ENCODE data around the gene BIRC6.
A peak's percentile ranks its signal among the peaks of the same experiment; 100 is the strongest.

Gene BIRC6

DNA sequence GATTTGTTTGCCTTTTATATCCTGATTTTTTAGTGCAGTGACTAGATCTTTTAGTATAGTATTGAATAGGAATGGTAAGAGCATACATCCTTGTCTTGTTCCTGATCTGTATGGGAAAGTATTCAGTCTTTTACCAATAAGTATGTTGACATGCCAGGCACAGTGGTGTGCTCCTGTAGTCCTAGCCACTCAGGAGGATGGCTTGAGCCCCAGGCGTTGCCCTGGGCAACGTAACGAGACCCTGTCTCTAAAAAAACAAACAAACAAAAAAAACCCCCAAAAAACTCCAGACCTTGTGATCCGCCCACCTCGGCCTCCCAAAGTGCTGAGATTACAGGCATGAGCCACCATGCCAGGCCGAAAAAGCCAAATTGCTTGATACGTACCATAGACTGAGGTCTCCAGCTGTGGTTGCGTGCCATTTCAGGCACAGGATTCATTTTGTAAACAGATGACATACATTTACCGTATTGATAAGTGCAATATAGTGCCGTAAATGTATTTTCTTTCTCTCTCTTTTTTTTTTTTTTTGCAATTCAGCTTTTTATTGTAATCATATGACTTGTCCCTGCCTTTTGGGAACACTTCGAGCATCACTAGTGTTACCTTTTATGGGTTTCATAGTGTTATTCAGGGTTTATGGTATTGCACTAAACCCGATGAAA lies 18.5 kb downstream of the BIRC6 start:
- DNase-seq = no peak

- DNase-seq = no peak
These were observed 19.9 kb downstream of the BIRC6 start for GRCh38 chr2:32376756-32377155.

DNA sequence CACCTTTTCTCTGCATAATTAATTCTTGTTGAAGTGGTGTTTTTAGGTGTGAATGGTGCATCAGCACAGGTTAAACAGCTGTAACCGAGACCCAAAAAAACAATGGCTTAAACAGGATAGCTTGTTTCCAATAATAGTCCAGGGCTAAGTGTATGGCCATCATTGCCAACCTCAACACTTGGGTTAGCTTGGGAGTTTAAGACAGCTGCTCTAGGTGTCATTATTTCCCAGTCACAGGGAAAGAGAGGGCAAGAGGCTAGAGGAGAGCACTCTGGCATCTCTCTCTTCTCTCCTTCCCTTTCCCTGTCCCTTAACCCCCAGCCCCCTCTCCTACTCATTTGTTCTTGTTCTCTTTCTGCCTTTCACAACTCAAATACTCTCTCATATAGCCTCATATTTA lies 21.1 kb downstream of the BIRC6 start:
- no peak for DNase-seq

DNA sequence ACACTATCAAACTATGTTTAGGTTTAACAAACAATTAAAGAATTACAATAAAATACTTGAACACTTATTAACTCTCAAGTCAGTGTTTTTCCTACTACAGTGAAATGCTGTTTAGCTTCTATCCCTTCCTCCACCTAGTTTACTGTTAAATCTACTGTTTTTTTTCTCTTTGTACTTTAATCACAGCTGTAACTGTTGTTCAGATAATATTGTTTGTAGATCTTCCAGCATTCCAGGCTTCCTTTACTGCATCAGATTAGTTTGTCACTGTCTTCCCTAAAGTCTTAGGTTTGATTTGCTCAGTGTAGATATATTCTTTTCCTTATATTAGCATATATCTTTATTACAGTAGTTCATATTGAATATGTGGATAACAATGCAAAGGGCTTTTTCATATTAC lies 22.5 kb downstream of the BIRC6 start:
- no peak for DNase-seq

DNA sequence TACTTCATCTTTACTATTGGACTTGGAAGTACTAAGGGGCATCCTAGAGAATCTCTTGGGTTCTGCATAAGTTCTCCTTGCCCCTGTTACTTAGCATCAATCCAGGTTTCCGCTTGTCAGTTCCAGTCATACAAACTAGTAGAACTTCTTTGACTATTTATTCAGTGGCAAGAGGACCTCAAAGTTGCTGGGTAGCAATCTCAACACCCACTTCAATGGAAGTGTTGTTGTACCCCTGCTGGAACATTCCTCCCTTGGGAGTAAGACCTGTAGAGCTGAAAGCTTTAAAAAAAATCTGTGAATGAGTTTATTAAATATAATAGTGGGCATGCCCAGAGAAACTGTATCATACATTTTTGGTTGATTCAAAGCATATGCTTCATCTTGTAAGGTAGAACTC lies 27.0 kb downstream of the BIRC6 start:
- DNase-seq = no peak

GRCh38 chr2:32384529-32384928 lies 27.7 kb downstream of the BIRC6 start:
- no peak for DNase-seq

DNA sequence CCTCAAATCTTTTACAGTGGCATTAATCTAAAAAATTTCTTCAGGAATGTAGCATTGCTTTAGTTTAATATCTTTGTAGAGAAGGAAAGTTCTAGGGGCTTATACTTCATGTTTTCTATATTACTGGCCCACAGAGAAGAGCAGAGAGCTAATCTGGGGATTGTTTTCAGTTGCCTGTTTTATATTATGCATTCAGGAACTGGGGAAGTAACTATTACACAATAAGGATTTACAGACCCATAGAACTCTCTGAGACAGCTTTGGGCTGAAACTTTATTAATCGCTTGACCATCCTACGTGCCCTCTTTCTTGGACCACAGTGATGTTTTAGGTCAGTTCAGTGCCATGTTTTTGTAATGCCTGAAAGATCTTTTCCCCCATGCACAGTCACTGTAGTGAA lies 29.9 kb downstream of the BIRC6 start:
- no peak for DNase-seq

GRCh38 chr2:32399221-32399620 lies 42.4 kb downstream of the BIRC6 start:
- DNase-seq = no peak

DNA sequence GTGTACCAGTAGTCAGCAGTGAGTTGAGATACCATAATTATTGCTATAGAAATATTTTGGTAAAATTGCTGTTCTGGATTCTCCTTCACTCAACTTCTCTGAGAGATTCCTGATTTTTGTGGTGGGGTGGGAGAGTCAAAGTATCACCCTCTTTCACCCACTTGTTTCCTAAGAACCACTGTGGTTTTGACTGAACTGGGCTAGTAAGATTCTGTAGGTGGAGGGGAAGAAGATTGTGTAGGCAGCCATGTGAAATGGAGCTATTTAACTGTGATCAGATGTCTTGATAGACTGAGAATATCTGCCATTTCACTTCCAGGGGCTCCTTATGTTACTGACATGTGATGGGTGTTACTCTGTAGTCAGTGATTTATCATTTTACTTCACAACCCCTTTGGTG lies 45.3 kb downstream of the BIRC6 start:
- no peak for DNase-seq

DNA sequence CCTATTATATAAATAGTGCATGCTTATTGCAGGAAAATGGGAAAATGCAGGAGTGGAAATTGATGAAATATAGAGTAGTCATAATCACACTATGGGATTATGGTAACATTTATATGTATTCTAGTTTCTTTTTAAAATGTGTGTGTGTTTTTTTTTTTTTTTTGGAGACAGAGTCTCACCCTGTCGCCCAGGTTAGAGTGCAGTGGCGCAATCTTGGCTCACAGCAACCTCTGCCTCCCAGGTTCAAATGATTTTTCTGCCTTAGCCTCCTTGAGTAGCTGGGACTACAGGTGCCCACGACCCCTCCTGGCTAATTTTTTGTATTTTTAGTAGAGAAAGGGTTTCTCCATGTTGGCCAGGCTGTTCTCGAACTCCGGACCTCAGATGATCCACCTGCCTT lies 47.0 kb downstream of the BIRC6 start:
- DNase-seq = no peak

GRCh38 chr2:32404691-32405090 lies 47.9 kb downstream of the BIRC6 start:
- DNase-seq = no peak

DNA sequence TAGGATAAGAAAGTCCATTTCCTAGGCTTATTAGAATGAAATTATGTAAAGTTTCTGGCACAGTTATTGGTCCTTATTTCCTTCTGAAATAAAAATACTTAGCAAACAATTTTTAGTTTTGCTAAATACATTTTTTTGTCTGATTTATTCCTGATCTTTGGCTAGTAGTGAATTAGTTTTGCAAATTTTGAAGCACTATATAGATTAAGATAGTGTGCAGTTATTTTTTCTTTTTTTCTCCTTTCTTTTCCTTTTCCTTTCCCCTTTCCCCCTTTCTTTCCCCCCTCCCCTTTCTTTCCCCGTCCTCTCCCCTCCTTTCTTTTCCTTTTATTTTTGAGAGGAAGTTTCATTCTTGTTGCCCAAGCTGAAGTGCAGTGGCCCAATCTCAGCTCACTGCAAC lies 59.7 kb downstream of the BIRC6 start:
- DNase-seq = no peak

DNA sequence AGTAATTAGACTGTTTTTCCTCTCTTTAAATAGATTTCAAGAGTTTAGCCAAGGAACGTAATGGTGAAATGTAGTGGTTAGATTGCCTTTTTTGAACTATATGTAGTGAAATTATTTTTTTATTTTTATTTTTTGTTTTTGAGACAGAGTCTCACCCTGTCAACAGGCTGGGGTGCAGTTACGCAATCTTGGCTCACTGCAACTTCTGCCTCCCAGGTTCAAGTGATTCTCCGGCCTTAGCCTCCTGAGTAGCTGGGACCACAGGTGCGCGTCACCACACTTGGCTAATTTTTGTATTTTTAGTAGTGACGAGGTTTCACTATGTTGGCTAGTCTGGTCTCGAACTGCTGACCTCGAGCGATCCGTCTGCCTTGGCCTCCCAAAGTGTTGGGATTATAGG lies 60.8 kb downstream of the BIRC6 start:
- no peak for DNase-seq

DNA sequence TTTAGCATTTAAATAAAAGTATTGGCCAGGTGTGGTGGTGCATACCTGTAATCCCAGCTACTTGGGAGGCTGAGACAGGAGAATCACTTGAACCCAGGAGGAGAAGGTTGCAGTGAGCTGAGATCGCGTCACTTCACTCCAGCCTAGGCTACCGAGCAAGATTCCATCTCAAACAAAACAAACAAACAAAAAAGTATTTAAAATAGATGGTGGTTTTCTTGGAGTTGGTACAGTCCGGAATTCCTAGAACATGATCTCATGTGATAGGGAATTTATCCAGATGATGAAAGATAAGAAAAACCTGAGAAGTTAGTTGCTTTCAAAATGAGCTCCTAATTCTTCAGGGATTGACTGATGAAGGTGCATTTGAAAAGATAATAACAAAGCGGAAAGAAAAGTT lies 62.0 kb downstream of the BIRC6 start:
- DNase-seq = no peak

DNA sequence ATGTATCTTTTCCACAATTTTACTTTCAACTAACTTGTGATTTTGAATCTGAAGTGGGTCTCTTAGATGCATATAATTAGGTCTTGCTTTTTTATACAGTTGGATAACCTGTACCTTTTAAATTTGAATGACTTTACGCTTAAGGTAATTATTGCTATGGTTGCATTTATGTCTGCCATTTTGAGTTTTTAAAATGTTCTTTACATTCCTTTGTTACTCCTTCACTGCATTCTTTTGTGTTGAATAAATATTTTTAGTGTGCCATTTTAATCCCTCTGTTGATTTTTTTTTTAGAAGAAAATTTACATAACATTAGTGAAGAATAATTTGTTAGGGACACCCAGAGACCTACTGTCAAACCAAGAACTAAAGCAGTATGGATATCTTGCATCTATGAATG lies 65.3 kb downstream of the BIRC6 start:
- DNase-seq = no peak

DNA sequence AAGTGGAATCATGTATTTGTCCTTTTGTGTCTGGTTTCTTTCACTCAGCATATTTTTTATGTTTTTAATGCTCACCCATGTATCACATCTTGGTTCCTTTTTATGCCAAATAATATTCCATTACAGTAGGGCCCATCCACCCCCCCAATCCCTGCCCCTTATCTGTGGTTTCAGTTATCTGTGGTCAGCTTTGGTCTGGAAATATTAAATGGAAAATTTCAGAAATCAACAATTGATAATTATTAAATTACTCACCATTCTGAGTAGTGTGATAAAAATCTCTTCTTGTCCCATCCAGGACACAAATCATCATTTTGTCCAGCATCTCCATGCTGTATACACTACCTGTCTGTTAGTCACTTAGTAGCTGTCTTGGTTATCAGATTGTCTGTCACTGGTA lies 66.7 kb downstream of the BIRC6 start:
- DNase-seq = no peak

DNA sequence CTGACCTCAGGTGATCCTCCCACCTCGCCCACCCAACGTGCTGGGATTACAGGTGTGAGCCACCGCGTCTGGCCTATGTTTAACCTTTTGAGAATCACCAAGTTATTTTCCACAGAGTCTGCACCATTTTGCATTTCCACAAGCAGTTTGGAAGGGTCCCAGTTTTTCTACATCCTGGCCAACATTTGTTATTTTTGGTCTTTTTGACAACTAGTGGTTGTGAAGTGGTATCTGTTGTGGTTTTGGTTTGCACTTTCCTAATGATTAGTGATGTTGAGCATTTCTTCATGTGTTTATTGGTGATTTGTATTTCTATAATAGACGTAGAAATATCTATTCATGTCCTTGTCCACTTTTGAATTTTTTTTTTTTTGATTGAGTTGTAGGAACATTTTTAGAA lies 67.9 kb downstream of the BIRC6 start:
- no peak for DNase-seq

- no peak for DNase-seq
These were observed 68.9 kb downstream of the BIRC6 start for GRCh38 chr2:32425719-32426141.

- no peak for DNase-seq
These were observed 71.1 kb downstream of the BIRC6 start for GRCh38 chr2:32427672-32428610.

DNA sequence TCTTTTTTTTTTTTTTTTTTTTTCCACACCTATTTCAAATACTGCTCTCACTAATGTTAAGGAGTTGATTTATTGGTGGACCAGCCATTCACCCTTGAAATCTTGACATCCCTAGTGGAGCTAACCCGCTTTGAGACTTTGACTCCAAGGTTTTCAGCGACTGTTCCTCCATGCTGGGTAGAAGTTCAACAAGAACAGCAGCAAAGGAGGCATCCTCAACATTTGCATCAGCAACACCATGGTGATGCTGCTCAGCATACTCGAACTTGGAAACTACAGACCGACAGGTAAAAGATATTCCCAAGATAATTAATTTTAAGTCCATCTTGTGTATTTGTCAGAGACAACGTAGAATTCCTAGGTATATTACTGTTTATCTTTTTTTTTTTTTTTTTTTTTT lies 74.0 kb downstream of the BIRC6 start:
- DNase-seq = no peak

DNA sequence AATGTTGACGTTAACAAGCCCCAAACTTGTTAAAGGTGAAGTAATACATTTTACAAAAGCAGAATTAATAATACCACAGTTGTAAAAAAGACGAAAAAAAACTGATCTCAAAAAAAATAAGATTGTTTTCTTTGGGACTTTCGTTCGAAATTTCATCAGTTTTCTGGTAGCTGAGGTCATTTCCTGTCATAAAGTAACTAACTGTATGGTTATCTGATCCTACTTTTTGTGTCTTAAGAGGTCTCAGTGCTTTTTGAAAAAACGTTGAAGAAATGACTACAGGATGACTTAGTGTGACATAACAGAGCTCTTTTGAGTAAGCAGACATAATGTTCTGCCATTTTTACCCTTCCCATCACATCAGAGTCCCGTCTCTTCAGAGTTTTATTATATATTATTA lies 79.3 kb downstream of the BIRC6 start:
- DNase-seq = no peak

GRCh38 chr2:32442020-32442467 lies 85.2 kb downstream of the BIRC6 start:
- no peak for DNase-seq

DNA sequence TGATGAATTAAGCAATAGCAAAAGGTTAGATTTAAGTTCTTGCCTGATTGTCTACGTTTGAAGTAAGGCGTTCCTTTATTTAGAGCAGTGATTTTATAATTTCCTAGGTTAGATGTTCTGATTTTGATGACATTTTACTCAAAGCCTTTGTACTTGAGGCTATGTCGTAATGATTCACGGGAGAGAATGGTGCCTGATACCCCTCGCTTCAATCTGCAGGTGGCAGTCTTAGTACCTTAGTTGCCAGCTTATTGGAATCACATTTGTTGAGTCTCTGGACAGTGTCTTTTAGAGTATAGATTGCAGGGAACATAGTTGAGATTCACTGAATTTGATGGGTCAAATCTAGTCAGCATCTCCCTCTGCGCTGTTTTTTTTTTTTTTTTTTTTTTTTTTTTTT lies 89.5 kb downstream of the BIRC6 start:
- DNase-seq = no peak

DNA sequence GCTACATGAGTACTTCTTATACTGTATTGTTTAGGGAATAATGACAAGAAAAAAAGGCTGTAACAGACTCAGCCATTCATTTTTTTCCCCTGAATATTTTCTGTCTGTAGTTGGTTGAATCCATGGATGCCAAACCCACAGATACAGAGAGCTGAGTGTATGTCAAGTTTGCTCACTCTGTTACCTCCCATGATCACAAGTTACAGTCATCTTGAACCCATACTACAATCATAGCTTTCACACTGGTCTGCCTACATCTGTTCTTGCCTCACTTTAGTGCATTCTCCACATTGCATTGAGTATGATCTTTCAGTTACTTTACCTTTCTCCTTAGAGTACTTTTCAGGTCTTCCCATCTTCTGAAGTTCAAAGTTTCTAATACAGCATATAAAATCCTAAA lies 94.0 kb downstream of the BIRC6 start:
- DNase-seq = peak; percentile 8

Measured in activated CD4-positive, alpha-beta T cell treated with anti-CD3 and anti-CD28 coated beads, Interleukin-10, Interleukin-2, amounts not matched to agents 100 ng/mL and 50 ng/mL, durations not matched to agents 16 hours and 8 hours (primary cell).